HCT116 (cell line): ENCODE data around the gene HIPK2. TPM values are rescaled to one million over a fixed set of nuclear protein-coding genes. Genes with fewer than 3 reads are reported as not detected.

Experiments used
- ATAC-seq: fragments of 200-7000 bp; cut with Tn5 transposase; 2 replicates; pipeline ENCODE4 v1.9.1; 2020; ENCODE audit warnings: mild to moderate bottlenecking, moderate library complexity
- BruUV-seq: library from RNA; stranded (reverse); fragments of 400-500 nt; replicated peaks from 2 replicates; lab custom pipeline; 2021; lab: Mats Ljungman, UMichigan
- CTCF ChIA-PET: fragments of 300-600 bp; sonication (Branson Sonifier 250); formaldehyde crosslinking; loops from one replicate; lab custom pipeline; 2021; ENCODE audit warnings: antibody characterized with exemption; lab: Charles Lee
- POLR2A ChIA-PET: fragments of 300-600, 350-600 bp; sonication (Branson Sonifier 250); formaldehyde crosslinking; loops from one replicate; lab custom pipeline; 2021; ENCODE audit warnings: antibody characterized with exemption; lab: Charles Lee
- RAD21 ChIA-PET, 2 experiments: fragments of 300-600 bp; sonication (Branson Sonifier 250); formaldehyde crosslinking; loops; one replicate each; lab custom pipeline; 2023; ENCODE audit warnings: low total read pairs in 2 of 2; ENCODE audit not compliant: uncharacterized antibody in 2 of 2, unreplicated experiment in 2 of 2, low non-redundant PET in 1 of 2; lab: Charles Lee
- DNase-seq: peaks from one replicate; pipeline ENCODE4 v3.0.0-alpha.2; 2010; ENCODE audit warnings: low read depth, low spot score
- H2AFZ ChIP-seq: fragments of 200-600 bp; shearing (Covaris generic), sonication (generic); 2 replicates; pipeline ENCODE4 v1.6.1; 2017; ENCODE audit warnings: low read depth, mixed run types, mixed read lengths, antibody characterized with exemption, low read length; ENCODE audit not compliant: poor library complexity, severe bottlenecking
- H3K27ac ChIP-seq: 2 replicates; pipeline ENCODE4 v1.5.1; 2012; ENCODE audit warnings: low read depth, low read length
- H3K27me3 ChIP-seq: fragments of 200-600 bp; sonication (generic); 2 replicates; pipeline ENCODE4 v1.6.1; 2016; ENCODE audit warnings: mixed run types, low read length, mixed read lengths; ENCODE audit not compliant: insufficient read depth
- H3K36me3 ChIP-seq, 2 experiments: fragments of 200-500 bp in 1 of 2; fragments of 200-600 bp in 1 of 2; sonication (Bioruptor generic) in 1 of 2; sonication (generic) in 1 of 2; 2 replicates each; pipeline versions ENCODE4 v1.5.1 to v1.6.1; 2014 to 2016; ENCODE audit warnings: low read length in 2 of 2, inconsistent platforms in 1 of 2, mixed read lengths in 1 of 2, mixed run types in 1 of 2; ENCODE audit not compliant: insufficient read depth in 2 of 2, control insufficient read depth in 1 of 2
- H3K4me1 ChIP-seq, 2 experiments: fragments of 200-600 bp in 1 of 2; sonication (generic) in 1 of 2; 2 replicates each; pipeline versions ENCODE4 v1.5.1 to v1.6.1; 2012 to 2017; ENCODE audit warnings: low read length in 2 of 2, inconsistent platforms in 1 of 2, mild to moderate bottlenecking in 1 of 2, mixed read lengths in 1 of 2, mixed run types in 1 of 2, moderate library complexity in 1 of 2; ENCODE audit not compliant: insufficient read depth in 2 of 2, control insufficient read depth in 1 of 2
- H3K4me2 ChIP-seq: fragments of 200-600 bp; sonication (generic); 2 replicates; pipeline ENCODE4 v1.6.1; 2017; ENCODE audit warnings: mixed run types, low read length, mixed read lengths
- H3K4me3 ChIP-seq, 2 experiments: fragments of 200-600 bp in 1 of 2; sonication (generic) in 1 of 2; replicated peaks in 1 of 2; 2 replicates each; pipeline ENCODE4 v1.5.1; 2011 to 2016; ENCODE audit warnings: low read length in 2 of 2, control low read depth in 1 of 2, low read depth in 1 of 2, mild to moderate bottlenecking in 1 of 2, mixed read lengths in 1 of 2, mixed run types in 1 of 2
- H3K79me2 ChIP-seq: fragments of 200-600 bp; sonication (generic); 2 replicates; pipeline ENCODE4 v1.6.1; 2017; ENCODE audit warnings: mild to moderate bottlenecking, mixed run types, low read length, moderate library complexity, mixed read lengths; ENCODE audit not compliant: insufficient read depth
- H3K9ac ChIP-seq: fragments of 200-600 bp; sonication (generic); 2 replicates; pipeline ENCODE4 v1.6.1; 2016; ENCODE audit warnings: low read length, mixed read lengths
- H3K9me2 ChIP-seq: fragments of 200-600 bp; sonication (generic), shearing (Covaris generic); 2 replicates; pipeline ENCODE4 v1.6.1; 2017; ENCODE audit warnings: mixed run types, mild to moderate bottlenecking, moderate library complexity; ENCODE audit not compliant: insufficient read depth
- H3K9me3 ChIP-seq, 2 experiments: fragments of 200-500 bp in 1 of 2; fragments of 200-600 bp in 1 of 2; sonication (Bioruptor generic) in 1 of 2; sonication (generic) in 1 of 2; 2 replicates each; pipeline ENCODE4 v1.6.1; 2014 to 2017; ENCODE audit warnings: low read length in 2 of 2, mixed read lengths in 2 of 2, inconsistent platforms in 1 of 2, low read depth in 1 of 2, mild to moderate bottlenecking in 1 of 2, mixed run types in 1 of 2, moderate library complexity in 1 of 2; ENCODE audit not compliant: control insufficient read depth in 1 of 2, insufficient read depth in 1 of 2
- H4K20me1 ChIP-seq: fragments of 200-600 bp; sonication (generic), shearing (Covaris generic); 2 replicates; pipeline ENCODE4 v1.6.1; 2017; ENCODE audit warnings: mixed run types, mild to moderate bottlenecking, moderate library complexity; ENCODE audit not compliant: insufficient read depth
- CBX3 ChIP-seq: IDR thresholded peaks from 2 replicates; pipeline ENCODE4 v1.6.1; 2012; ENCODE audit warnings: low read depth
- CTCF ChIP-seq, 3 experiments: fragments of 200-600 bp in 1 of 3; sonication (generic) in 1 of 3; IDR thresholded peaks in 2 of 3; conservative IDR thresholded peaks in 1 of 3; 2 replicates each; pipeline ENCODE4 v1.5.1; 2012 to 2017; ENCODE audit warnings: low read depth in 2 of 3, low read length in 2 of 3, antibody characterized with exemption in 1 of 3, borderline replicate concordance in 1 of 3, control low read depth in 1 of 3, mild to moderate bottlenecking in 1 of 3, mixed read lengths in 1 of 3, mixed run types in 1 of 3, moderate library complexity in 1 of 3; ENCODE audit not compliant: insufficient read depth in 1 of 3
- EZH2 ChIP-seq: fragments of 200-600 bp; sonication (generic); IDR thresholded peaks from 2 replicates; pipeline ENCODE4 v1.6.1; 2017; ENCODE audit warnings: antibody characterized with exemption, mixed run types
- MAX ChIP-seq: IDR thresholded peaks from 2 replicates; pipeline ENCODE4 v1.6.1; 2012
- POLR2A ChIP-seq: IDR thresholded peaks from 2 replicates; pipeline ENCODE4 v1.7.0; 2011; ENCODE audit warnings: borderline replicate concordance; ENCODE audit not compliant: insufficient read depth, insufficient read length; ENCODE audit errors: extremely low read depth
- POLR2AphosphoS5 ChIP-seq: IDR thresholded peaks from 2 replicates; pipeline ENCODE4 v1.6.1; 2011; ENCODE audit warnings: mild to moderate bottlenecking, low read depth, low read length, moderate library complexity
- SIN3A ChIP-seq: IDR thresholded peaks from 2 replicates; pipeline ENCODE4 v1.6.1; 2012; ENCODE audit warnings: low read depth
- YY1 ChIP-seq: IDR thresholded peaks from 2 replicates; pipeline ENCODE4 v1.6.1; 2011; ENCODE audit warnings: low read length, low read depth, moderate library complexity, mild to moderate bottlenecking; ENCODE audit not compliant: insufficient replicate concordance; ENCODE audit errors: extremely low read depth
- ZFX ChIP-seq: fragments of 450-650 bp; IDR thresholded peaks from 2 replicates; pipeline ENCODE4 v1.6.1; 2017
- intact Hi-C: fragments of 100-400 bp; cut with micrococcal nuclease; formaldehyde crosslinking; loops from 2 replicates; pipeline ENCODE4 v1.10.0; 2022
- total RNA-seq: library from RNA; stranded (reverse); gene quantifications from one replicate; pipeline ENCODE4 v1.2.1, GENCODE V29; 2021; ENCODE audit not compliant: unreplicated experiment

Gene HIPK2
- total RNA-seq, 1 experiment from 2014 or later, result 49.5 TPM

- H3K4me2 ChIP-seq, result no peak overlapping the region
- H3K9me3 ChIP-seq, result no peaks in the 10 kb centered on the region
- no peak overlapping the region for H3K27ac ChIP-seq
- RAD21 ChIA-PET, result no interaction called here
- H3K27me3 ChIP-seq, result no peaks in the 10 kb centered on the region
- DNase-seq (no peak), ATAC-seq (no peak)
- no peaks in the 10 kb centered on the region for H3K9me2 ChIP-seq
- no peaks in the 10 kb centered on the region for H4K20me1 ChIP-seq
- H2AFZ ChIP-seq, result no peak overlapping the region
- intact Hi-C loops, result no loop called here
- no peak overlapping the region for H3K9ac ChIP-seq
- no peak overlapping the region for H3K4me3 ChIP-seq
- H3K4me1 ChIP-seq, result no peaks in the 10 kb centered on the region
- TF ChIP-seq YY1 (no peak), ZFX (no peak), EZH2 (no peak), CTCF (IDR thresholded peaks at IDR 0.05 in 2 of 3, conservative IDR thresholded peaks at IDR 0.05 in 1 of 3; ENCODE audit: borderline replicate concordance in 1 of 3, insufficient read depth in 1 of 3, low read depth in 2 of 3, low read length in 2 of 3) (no peak), POLR2A (no peak), SIN3A (no peak), MAX (no peak), CBX3 (no peak), POLR2AphosphoS5 (no peak)
- no peaks in the 10 kb centered on the region for H3K79me2 ChIP-seq
- POLR2A ChIA-PET, result no interaction called here
- H3K36me3 ChIP-seq, result no peaks in the 10 kb centered on the region
- no TSS peak for BruUV-seq
- CTCF ChIA-PET, result no interaction called here
Measured at GRCh38 chr7:139566736-139567646, 210.8 kb downstream of the HIPK2 start.
